ENCODE measurements around the gene SBF2. TPM values are rescaled to one million over a fixed set of nuclear protein-coding genes. Genes with fewer than 3 reads are reported as not detected.
"Not testable (repeated sequence)": the region's sequence is repeated elsewhere in the genome, so short reads cannot be mapped to it uniquely, and the experiment has no call there.

The SBF2 gene
- polyA plus RNA-seq, 1 donor, result 18.8 TPM

DNA sequence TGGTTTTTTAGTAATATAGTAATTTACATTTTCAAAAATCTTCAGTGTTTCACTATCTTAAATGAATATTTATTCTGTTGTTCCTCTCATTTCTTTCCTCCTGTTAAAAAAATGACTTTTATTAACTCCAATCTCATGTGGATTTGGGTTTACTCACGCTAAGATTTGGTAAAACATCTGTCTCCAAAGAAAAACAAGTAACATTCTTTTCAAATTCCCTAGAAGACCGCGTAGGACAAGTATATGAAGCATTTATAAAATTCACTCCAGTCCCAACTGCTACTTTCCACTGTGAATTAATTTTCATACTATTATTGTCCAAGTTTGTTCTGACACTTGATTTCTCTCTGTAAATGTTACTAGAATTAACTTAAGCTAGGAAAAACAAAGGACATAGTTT, 26.2 kb downstream of the SBF2 start:
- no peak for DNase-seq (ENCODE audit: low read depth)

DNA sequence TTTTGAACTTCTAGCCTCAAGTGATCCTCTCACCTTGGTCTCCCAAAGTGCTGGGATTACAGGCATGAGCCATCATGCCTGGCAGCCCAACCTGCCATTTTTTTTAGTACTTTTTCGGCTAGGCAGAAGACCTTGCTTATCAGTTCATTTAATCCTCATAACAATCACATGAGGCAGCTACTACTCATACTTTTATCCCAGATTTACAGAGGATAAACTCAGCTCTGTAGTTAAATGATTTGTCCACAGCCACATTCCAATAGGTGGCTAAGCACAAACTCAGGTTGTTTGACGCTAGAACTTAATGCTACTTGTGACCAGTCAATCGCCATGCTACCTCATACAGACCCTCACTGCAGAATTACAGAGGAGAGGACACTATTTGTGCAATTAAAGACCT, 28.1 kb downstream of the SBF2 start:
- DNase-seq (ENCODE audit: low read depth), result no peak

DNA sequence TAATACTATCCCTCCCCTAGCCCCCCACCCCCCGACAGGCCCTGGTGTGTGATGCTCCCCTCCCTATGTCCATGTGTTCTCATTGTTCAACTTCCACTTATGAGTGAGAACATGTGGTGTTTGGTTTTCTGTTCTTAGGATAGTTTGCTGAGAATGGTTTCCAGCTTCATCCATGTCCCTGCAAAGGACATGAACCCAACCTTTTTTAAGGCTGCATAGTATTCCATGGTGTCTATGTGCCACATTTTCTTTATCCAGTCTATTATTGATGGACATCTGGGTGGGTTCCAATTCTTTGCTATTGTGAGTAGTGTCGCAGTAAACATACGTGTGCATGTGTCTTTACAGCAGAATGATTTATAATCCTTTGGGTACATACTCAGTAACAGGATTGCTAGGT, 29.3 kb downstream of the SBF2 start:
- DNase-seq (ENCODE audit: low read depth), result not testable (repeated sequence)

DNA sequence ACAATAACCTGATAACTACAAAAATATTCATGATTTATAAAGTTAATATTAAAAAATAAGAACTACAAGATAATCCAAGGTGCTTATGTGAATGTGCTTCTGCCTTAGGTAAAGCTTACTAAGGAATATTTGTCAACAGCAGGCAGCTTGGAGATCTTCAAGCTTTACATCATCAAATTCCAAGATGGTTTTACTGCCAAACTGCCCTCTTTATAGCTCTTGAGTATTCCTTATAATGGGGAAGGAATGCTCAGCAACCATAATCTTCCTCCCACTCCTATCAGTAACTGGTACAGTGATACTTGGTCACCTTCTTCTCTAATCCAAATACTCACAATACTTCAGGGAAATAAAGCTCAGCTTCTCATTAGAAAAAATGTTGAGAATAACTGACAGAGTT, 30.1 kb downstream of the SBF2 start:
- DNase-seq (ENCODE audit: low read depth), result no peak

DNA sequence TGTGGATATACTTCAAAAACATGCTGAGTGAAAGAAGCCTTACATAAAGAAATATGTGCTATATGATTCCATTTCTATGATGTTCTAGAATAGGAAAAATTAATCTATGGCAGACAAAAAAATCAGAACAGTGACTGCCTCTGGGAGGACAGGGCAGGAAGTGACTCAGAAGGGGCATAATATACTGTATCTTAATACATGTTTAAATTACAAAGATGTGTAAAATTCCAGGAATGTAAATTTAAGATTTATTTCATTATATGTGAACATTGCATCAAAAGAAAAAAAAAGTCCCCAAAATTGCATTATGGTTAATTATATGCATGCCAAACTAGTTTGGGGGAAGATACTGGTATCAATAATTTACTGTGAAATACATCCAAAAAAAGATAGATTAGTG, 32.2 kb downstream of the SBF2 start:
- DNase-seq (ENCODE audit: low read depth), result no peak

DNA sequence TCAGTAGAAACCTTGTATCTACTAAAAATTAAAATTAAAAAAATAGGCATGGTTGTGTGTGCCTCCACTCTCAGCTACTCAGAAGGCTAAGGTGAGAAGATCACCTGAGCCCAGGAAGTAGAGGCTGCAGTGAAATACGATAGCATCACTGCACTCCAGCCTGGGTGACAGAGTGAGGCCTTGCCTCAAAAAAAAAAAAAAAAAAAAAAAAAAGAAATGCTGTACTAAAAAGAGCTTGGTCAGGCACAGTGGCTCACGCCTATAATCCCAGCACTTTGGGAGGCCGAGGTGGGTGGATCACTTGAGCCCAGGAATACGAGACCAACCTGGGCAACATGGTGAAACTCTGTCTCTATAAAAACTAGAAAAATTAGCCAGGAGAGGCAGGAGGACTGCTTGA, 36.5 kb downstream of the SBF2 start:
- no peak for DNase-seq (ENCODE audit: low read depth)

DNA sequence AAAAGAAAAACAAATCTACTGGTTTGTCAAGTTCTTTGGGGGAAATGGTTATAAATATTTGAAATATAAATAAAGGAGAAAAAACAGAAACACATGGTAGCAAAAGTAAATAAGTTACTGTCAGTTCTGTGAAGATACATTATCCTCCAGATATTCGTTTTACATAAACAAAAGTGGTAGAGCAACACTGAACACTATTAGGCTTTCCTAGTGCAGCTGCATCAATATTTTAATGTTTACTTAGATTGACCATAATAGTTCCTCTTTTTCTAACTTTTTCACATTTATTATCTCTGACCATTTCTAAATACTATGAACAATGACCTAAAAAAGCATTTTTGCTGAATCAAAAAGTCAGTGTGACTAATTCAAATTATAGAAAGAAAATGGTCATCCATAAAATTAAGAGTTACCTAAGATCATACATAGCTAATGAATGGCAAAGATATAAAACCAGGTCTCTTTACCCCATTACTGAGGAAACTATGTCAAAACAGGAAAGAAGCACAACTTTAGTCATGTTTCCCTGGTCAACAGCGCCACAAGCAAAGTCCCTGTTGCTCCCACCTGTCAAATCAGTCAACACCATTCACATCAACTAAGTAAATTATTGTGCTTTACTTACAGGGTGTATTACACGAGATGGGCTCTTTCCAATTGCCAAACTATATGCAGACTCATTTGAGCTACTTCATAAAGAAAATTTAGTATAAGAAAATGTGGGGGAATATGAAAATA, 38.5 kb downstream of the SBF2 start:
- DNase-seq (ENCODE audit: low read depth), result no peak

DNA sequence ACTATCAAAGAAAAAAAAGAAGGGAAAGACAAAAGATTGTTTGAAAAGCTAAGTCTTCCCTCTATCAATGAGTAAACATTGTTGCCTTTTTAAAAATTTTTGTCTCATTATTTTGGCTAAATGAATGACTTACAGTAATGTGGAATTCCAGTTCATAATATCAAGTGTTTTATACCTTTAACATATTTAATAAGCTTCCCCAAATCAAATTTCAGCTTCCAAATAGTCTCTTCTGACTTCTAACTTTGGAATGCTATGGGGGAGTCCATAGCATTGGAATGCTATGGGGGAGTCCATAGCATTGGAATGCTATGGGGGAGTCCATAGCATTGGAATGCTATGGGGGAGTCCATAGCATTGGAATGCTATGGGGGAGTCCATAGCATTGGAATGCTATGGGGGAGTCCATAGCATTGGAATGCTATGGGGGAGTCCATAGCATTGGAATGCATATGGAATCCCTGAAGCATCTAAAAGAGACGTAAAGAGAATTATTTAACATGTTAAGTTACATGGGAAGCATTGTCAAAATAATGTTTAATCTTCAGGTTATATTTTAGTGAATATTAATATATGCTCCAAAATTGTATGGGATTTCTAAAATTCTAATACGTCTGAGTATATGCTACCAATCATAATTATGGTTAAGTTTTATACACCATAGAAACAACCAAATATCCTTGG, 44.4 kb downstream of the SBF2 start:
- DNase-seq (ENCODE audit: low read depth), result not testable (repeated sequence)

DNA sequence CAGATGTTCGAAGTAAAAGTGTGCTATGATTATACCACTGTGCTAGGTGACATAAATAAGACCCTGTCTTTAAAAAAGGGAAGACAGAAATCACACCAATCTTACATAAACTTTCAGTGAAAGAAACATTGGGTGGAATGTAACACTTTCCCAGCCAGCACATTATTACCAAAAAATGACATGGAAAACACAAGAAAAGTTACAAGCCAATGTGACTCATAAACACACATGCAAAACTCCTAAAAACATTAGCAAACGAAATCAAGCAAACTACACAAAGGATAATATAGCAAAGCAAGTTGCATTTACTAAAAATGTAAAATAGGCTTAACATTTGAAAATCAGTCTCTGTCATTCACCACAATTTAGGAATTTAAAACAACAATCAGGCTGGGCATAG, 47.0 kb downstream of the SBF2 start:
- DNase-seq (ENCODE audit: low read depth), result no peak

DNA sequence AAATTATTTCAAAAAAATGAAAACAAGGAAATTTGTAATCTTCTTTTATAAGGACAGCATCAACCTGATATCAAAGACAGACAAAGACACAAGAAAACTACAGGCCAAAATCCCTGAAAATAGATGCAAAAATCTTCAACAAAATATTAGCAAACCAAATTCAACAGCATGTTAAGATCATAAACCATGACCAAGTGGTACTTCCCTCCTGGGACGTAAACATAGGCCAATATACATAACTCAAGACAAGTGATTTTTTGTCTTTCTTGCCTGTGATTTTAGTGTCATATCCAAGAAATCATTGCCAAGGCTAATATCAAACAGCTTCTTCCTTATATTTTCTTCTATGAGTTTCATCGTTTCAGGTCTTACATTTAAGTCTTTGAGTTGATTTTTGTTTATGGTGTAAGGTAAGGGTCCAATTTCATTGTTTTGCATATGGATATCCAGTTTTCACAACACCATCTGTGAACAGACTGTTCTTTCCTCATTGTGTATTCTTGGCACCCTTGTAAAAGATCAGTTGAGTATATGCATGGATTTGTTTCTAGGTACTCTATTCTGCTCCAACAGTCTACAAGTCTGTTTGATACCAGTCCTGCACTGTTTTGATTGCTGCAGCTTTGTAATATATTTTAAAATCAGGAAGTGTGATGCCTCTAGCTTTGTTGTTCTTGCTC, 50.0 kb downstream of the SBF2 start:
- DNase-seq (ENCODE audit: low read depth), result no peak

DNA sequence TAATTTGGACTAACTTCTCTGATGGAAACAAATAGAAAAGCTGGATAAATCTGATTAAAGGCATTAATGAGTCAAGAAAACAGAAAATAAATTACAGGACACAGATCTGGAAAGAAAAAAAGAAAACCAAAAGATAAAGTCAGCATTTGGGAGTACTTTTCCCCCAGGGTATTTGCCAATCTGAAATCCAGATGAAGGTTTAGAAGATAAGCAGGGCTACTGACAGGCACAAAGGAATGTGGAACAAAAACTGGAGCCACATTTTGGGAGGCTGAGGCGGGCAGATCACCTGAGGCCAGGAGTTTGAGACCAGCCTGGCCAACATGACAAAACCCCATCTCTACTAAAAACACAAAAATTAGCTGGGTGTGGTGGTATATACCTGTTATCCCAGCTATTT, 57.2 kb downstream of the SBF2 start:
- no peak for DNase-seq (ENCODE audit: low read depth)

DNA sequence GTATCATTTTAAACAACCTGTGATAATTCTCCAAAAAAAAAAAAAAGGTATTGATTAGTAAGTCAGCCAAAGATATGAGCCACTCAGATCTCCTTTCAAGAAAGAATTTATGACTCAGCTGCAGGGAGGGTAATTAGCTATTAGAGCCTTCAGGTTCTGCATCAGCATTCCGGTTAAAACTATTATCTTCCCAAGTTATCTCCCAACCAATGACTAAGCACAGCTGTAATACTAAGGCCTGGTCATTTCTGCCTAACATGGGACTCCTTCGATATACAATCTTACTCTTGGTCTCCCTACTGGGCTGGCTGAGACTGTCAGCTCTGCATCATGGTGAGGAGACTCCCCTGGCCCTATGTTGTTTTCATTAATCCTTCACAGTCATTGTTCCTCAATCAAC, 60.4 kb downstream of the SBF2 start:
- no peak for DNase-seq (ENCODE audit: low read depth)

DNA sequence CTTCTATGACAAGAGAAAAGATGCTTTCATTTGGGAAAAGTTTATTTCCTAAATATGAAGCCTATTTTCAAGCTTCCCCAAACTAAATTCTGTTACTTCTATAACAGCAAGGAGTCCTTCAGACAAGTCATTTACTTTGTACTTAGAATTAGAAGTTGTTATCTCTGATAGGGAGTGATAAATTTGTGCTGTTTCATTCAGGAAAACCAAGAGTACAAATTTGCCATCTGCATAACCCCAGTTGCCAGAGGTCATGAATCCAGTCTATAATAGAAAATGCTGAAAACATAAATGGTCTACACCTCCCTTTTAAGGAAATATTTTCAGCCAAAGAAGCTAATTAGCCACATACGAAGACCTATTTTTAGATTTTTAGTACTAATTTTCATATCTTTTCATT, 61.3 kb downstream of the SBF2 start:
- no peak for DNase-seq (ENCODE audit: low read depth)

DNA sequence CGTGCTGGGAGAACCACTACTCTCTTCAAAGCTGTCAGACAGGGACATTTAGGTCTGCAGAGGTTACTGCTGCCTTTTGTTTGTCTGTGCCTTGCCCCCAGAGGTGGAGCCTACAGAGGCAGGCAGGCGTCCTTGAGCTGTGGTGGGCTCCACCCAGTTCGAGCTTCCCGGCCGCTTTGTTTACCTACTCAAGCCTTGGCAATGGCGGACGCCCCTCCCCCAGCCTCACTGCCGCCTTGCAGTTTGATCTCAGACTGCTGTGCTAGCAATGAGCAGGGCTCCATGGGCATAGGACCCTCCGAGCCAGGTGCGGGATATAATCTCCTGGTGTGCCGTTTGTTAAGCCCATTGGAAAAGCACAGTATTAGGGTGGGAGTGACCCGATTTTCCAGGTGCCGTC, 62.2 kb downstream of the SBF2 start:
- not testable (repeated sequence) for DNase-seq (ENCODE audit: low read depth)

DNA sequence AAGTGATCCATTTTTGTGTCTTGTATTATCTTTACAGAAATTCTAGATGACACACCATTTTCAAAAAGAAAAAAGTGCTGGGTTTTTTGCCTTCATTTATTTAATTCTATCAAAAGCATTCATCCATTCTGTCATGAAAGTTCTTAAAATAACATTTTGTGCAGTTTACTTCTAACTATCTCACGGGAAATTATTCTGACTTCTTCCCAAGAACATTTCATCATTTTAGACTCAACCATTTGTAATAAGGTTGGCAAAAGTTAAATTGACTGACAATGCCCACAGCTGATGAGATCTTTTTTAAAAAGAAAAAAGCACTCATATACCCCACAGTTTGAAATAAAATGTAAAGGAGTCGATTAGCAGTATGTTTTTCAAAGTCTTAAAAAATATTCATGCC, 68.5 kb downstream of the SBF2 start:
- DNase-seq (ENCODE audit: low read depth), result peak; percentile 16

DNA sequence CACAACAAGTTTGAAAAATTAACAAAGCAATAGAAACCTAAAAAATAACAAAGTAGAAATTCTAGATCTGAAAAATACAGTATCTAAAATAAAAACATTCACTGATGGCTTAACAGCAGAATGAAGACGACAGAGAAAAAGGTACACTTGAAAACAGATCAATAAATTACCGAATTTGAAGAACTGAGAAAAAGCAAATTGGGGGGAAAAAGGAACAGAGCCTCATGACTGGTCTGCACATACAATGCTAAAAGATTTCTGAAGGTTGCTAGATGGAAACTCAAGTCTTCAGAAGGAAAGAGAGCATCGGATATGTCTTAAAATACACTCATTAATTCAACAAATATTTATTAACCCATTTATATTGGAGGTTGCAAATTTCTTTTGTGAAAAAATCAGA, 71.6 kb downstream of the SBF2 start:
- DNase-seq (ENCODE audit: low read depth), result no peak

DNA sequence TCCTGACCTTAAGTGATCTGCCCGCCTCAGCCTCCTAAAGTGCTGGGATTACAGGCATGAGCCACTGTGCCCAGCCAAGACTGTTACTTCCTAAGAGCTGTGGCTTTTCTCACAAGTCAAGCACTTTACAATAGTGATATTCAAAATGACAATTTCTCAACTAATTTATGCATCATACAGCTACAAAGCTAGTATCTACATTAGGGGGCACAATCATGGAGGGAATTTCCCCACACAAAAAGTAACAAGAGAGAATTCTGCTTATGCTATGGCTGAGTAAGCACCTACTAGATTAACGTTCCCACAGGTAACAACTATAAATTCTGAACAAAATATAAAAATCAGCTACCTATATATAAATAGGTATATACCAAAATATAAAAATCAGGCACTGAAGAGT, 72.7 kb downstream of the SBF2 start:
- DNase-seq (ENCODE audit: low read depth), result no peak

DNA sequence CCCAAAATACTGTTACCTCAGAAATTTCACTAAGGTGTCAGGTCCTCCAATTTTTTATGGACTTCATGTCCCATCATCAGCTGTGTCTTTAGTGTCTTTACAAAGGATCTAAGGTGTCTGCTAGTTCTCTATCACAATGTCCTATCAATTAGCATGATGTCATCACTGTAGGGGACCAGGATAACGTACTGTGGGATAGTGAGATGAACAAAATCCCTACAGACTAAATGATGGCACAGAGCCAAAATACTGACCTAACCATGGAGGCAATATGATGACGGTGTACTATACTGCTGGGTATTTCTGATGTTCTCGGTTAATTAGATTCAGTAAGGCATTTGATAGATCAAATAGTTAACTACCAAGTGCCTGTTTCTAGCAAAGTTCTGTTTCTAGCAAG, 82.5 kb downstream of the SBF2 start:
- no peak for DNase-seq (ENCODE audit: low read depth)

DNA sequence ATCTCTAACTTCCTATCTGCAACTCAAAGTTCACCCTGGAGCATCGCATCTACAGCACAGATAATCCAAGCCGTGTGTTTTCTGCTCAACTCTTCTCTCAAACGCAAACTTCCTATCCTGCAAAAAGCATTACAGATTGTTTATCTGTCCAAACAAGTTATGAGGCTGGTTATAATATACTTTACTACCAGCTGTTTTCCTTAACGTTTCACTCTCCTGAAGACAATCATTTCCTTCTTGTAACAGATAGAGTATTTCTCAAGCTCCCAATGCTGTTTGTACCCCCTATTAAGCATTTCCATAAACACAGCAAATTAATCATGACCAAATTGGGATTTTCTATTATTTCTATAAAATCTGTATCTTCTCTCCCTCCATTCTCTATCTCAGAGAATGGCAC, 84.7 kb downstream of the SBF2 start:
- DNase-seq (ENCODE audit: low read depth), result no peak

DNA sequence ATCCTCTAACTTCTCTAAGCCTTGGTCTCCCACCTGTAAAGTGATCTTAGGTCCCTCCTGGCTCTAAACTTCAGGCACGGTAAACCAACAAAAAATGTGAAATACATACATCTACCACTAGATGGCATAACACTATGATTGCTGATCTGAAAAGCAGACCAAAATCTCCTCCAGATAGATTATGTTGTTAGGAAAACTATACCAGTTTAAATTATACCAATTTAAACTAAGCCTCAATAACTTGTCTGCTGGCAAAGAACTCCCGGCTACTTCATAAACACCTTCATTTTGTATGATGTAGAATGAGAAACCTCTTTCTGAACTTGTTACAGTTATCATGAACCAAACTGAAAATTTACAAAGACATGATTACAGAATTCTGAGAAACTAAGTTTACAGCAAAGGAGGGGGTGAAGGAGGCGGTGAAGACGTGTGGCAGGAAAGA, 85.9 kb downstream of the SBF2 start:
- DNase-seq (ENCODE audit: low read depth), result peak; percentile 14

DNA sequence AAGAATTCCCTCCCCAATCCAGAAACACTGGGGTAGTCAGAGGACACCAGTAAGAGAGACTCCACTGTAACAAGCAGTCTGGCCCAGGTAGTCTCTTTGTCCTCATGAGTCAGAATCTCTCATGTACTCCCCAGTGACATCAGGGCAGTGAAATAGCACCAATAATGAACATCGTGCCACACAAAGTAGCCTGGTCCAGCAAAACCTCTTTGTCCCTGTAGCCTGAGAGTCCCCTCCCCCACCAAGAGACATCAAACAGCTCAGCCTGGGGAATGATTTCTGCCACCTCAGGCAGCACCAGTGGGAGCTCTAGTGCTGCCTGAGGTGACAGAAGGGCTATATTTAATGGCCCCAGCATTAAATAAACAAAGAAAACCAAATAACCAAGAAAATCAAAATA, 88.1 kb downstream of the SBF2 start:
- DNase-seq (ENCODE audit: low read depth), result no peak

DNA sequence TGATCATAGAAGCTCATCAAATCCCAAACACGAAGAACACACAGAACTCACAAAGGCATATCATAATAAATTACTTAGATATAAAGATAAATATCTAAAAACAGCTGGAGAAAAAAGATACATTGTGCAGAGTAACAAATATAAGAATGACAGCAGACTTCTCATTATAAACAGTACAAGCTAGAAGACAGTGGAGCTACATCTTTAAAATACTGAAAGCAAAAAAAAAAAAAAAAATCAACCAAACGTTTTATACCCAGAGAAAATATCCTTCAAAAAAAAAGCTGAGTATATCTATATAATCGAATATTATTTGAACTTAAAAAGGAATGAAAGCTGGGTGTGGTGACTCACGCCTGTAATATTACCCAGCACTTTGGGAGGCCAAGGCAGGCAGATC, 90.0 kb downstream of the SBF2 start:
- no peak for DNase-seq (ENCODE audit: low read depth)

DNA sequence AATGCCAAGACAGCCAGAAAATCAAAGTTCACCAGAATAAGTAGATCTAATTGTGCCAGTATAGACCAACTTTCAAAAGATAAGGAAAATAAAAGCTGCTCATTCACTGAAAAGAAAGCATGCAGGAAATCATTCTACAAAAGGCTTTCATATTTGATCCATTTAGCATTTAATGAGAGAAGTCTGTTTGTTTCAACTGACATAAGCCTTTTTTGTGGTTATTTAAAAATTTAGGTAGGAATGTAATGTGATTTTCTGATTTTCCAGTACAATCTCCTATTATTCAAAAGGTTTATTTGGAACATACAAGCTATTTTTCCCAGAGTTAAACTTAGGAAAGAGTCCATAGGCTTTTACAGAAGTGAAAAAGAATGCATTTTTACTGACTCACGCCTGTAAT, 92.7 kb downstream of the SBF2 start:
- DNase-seq (ENCODE audit: low read depth), result no peak

Data from forelimb muscle (tissue), 1 donor.